K562 treated with DMSO at 1 percent for 12 hours (cell line): ENCODE data around the gene FBXW10B. TPM values are rescaled to one million over a fixed set of nuclear protein-coding genes. Genes with fewer than 3 reads are reported as not detected.

Source experiments
- total RNA-seq: library from RNA; unstranded; fragments of 300-600 nt; gene quantifications from 2 replicates; pipeline ENCODE4 v1.2.3, GENCODE V29; 2022; ENCODE audit not compliant: insufficient read depth

FBXW10B gene, protein sequence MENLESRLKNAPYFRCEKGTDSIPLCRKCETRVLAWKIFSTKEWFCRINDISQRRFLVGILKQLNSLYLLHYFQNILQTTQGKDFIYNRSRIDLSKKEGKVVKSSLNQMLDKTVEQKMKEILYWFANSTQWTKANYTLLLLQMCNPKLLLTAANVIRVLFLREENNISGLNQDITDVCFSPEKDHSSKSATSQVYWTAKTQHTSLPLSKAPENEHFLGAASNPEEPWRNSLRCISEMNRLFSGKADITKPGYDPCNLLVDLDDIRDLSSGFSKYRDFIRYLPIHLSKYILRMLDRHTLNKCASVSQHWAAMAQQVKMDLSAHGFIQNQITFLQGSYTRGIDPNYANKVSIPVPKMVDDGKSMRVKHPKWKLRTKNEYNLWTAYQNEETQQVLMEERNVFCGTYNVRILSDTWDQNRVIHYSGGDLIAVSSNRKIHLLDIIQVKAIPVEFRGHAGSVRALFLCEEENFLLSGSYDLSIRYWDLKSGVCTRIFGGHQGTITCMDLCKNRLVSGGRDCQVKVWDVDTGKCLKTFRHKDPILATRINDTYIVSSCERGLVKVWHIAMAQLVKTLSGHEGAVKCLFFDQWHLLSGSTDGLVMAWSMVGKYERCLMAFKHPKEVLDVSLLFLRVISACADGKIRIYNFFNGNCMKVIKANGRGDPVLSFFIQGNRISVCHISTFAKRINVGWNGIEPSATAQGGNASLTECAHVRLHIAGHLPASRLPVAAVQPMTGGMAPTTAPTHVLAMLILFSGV
- total RNA-seq, result not detected in 2 replicates

DNA sequence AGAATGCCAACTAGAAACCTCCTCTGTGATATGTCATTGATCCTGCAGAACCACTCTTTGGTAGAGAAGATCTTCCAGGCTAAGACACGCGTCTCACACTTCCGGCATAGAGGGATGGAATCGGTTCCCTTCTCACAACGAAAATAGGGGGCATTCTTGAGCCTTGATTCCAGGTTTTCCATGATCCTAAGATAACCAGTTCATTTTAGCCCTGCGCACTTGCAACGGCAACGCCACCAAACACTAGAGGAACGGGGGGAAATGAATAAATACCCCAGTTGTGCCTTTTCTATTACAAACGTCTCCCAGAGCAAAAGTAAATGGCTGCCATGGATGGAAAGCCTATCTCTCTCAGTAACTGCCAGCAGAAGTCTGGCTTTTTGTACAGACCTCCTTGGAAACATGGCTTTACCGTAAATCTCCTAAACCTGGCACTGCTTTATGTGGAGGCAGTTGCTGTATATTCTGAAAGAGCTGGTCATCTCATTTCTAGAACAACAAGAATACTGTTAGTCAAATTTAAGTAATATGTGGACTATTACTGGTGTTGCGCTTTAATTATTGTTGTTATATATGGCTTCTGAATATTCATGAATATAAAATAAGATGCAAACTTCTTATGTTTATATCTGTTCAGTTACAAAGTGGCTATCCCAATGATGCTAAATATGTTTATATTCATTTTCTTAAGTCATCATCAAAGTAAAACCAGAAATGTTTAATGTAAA, at the start of gene FBXW10B:
TSS of gene FBXW10B (minus strand) at position 374 of the 728 bp plus-strand sequence. CDS start at position 182, 192 bp downstream.

Other genes with a start within 250 kb of the FBXW10B start
- 4.1 and 4.6 TPM in 2 replicates for gene CDRT4, start 152.1 kb downstream of the FBXW10B start, total RNA-seq
- 2.3 and 7.5 TPM in 2 replicates for gene TVP23C, start 56.2 kb downstream of the FBXW10B start, total RNA-seq
- gene TRIM16, start 64.6 kb upstream of the FBXW10B start, total RNA-seq, result 7.2 and 9.3 TPM in 2 replicates
- gene ZNF286A, start 80.0 kb upstream of the FBXW10B start, total RNA-seq, result 1.8 and 3.8 TPM in 2 replicates
- not detected in 2 replicates for gene TBC1D26, start 112.6 kb upstream of the FBXW10B start, total RNA-seq